Pons (tissue), 1 donor: ENCODE measurements around the gene UNKL.

Source experiments
- DNase-seq: peaks from one replicate; pipeline ENCODE4 v3.0.0-alpha.2; 2016; ENCODE audit warnings: low spot score

UNKL gene

GRCh38 chr16:1351582-1352362, 62.7 kb downstream of the UNKL start, which contains the start of the genes GNPTG and TSR3:
Gene GNPTG (plus strand): TSS chr16:1351931. CDS start chr16:1351966, 35 bp downstream.
Gene TSR3 (minus strand): TSS chr16:1351878. CDS start chr16:1351804, 74 bp downstream.
- DNase-seq: peak; percentile 63

GRCh38 chr16:1351215-1351581, 63.3 kb downstream of the UNKL start:
- no peak for DNase-seq

- no peak for DNase-seq
Observed at GRCh38 chr16:1350691-1351090, 63.8 kb downstream of the UNKL start.

GRCh38 chr16:1349951-1350350, 64.6 kb downstream of the UNKL start:
- no peak for DNase-seq

- no peak for DNase-seq
Observed at GRCh38 chr16:1349351-1349750, 65.2 kb downstream of the UNKL start.

- DNase-seq: no peak
Observed at GRCh38 chr16:1348926-1349325, 65.6 kb downstream of the UNKL start.

- no peak for DNase-seq
Observed at GRCh38 chr16:1348441-1348840, 66.1 kb downstream of the UNKL start.

GRCh38 chr16:1347962-1348361, 66.5 kb downstream of the UNKL start:
- no peak for DNase-seq

GRCh38 chr16:1347286-1347855, 67.1 kb downstream of the UNKL start:
- no peak for DNase-seq

GRCh38 chr16:1346422-1347285, 67.8 kb downstream of the UNKL start:
- no peak for DNase-seq

- DNase-seq: no peak
Observed at GRCh38 chr16:1345651-1346421, 68.7 kb downstream of the UNKL start.

- no peak for DNase-seq
Observed at GRCh38 chr16:1345087-1345486, 69.4 kb downstream of the UNKL start.

GRCh38 chr16:1344499-1344898, 70.0 kb downstream of the UNKL start:
- DNase-seq: no peak

- no peak for DNase-seq
Observed at GRCh38 chr16:1343428-1344242, 70.9 kb downstream of the UNKL start.

GRCh38 chr16:1342526-1343427, 71.7 kb downstream of the UNKL start:
- peak; percentile 93 for DNase-seq

GRCh38 chr16:1341495-1342420, 72.7 kb downstream of the UNKL start:
- no peak for DNase-seq

- DNase-seq: no peak
Observed at GRCh38 chr16:1340730-1341494, 73.6 kb downstream of the UNKL start.
